Measurements from ENCODE around the gene PROSER3. TPM values are rescaled to one million over a fixed set of nuclear protein-coding genes. Genes with fewer than 3 reads are reported as not detected.

The PROSER3 gene
- total and polyA plus RNA-seq, 2 of the 4 experiments (the other 2 are of a cell fraction): 5.4 to 21.8 TPM

- Histone ChIP-seq H3K4me1 (ENCODE audit: control insufficient read depth, insufficient read depth, low read length) (no peaks in the 10 kb centered on the region), H3K9ac (ENCODE audit: low read depth, low read length) (no peak overlapping the region), H3K14ac (replicated peaks; ENCODE audit: low read depth, low read length) (no peak overlapping the region), H3K23ac (ENCODE audit: low read depth, low read length) (no peak overlapping the region), H3K79me1 (ENCODE audit: low read depth in 1 of 2, low read length in 2 of 2) (no peaks in the 10 kb centered on the region), H3K9me3 (ENCODE audit: control insufficient read depth, insufficient read depth, low read length) (no peaks in the 10 kb centered on the region), H2AFZ (replicated peaks; ENCODE audit: low read length, poor library complexity) (no peak overlapping the region), H3K27me3 (ENCODE audit: control insufficient read depth, insufficient read depth, low read length) (peaks cover 30% of the 10 kb centered on the region), H3K27ac (ENCODE audit: insufficient read depth, low read length) (no peak overlapping the region), H3K9me1 (ENCODE audit: insufficient read depth, low read length) (no peaks in the 10 kb centered on the region), H3K18ac (ENCODE audit: low read depth, low read length) (no peak overlapping the region), H4K5ac (ENCODE audit: low read depth, low read length) (no peak overlapping the region), H3K4ac (ENCODE audit: low read depth, low read length) (no peak overlapping the region), H2BK5ac (ENCODE audit: low read depth, low read length, poor library complexity, severe bottlenecking) (no peak overlapping the region), H4K91ac (ENCODE audit: insufficient read depth, low read depth, low read length) (no peak overlapping the region), H4K8ac (ENCODE audit: low read depth in 2 of 2, low read length in 2 of 2) (no peak overlapping the region), H2BK120ac (ENCODE audit: low read depth, low read length) (no peak overlapping the region), H3K4me2 (ENCODE audit: low read depth, low read length) (no peak overlapping the region), H2BK20ac (ENCODE audit: low read depth, low read length) (no peak overlapping the region), H3K56ac (ENCODE audit: extremely low read depth, insufficient read depth, low read length) (no peak overlapping the region), H4K20me1 (ENCODE audit: insufficient read depth, low read length) (no peaks in the 10 kb centered on the region), H3K36me3 (ENCODE audit: control insufficient read depth, insufficient read depth, low read length) (no peaks in the 10 kb centered on the region), H2AK9ac (replicated peaks; ENCODE audit: low read depth, low read length, poor library complexity) (no peak overlapping the region), H2BK15ac (ENCODE audit: low read depth, low read length) (no peak overlapping the region), H3K4me3 (ENCODE audit: insufficient read depth, low read depth, low read length) (no peak overlapping the region), H2AK5ac (ENCODE audit: low read depth, low read length) (no peak overlapping the region)
- ChIA-PET CTCF (interaction anchor here (1.1 kb wide), 1 partner anchor 8 kb away, joined by 3 read pairs; no protein-coding TSS in a partner anchor), POLR2A (ENCODE audit: unreplicated experiment) (no interaction called here)
- dilution Hi-C loops (cut with HindIII; ENCODE audit: low sequenced_read_pairs, unreplicated experiment): no loop called here
- BruUV-seq (replicated peaks): no TSS peak
- intact Hi-C loops (cut with micrococcal nuclease): no loop called here
- no peak for DNase-seq
- WGBS, 2 experiments (ENCODE audit: extremely low coverage in 2 of 2, insufficient read length in 1 of 2): 15% methylated on average over 30 of the region's 39 CpGs; no CpG with 5 or more reads in 1 of the 2 experiments
- no peak for TF ChIP-seq MAFK (IDR thresholded peaks at IDR 0.05; ENCODE audit: low read depth, low read length)
- no peak for ATAC-seq (ENCODE audit: low read depth)
- in situ Hi-C loops (cut with MboI; ENCODE audit: low sequenced_read_pairs): no loop called here
Measured at GRCh38 chr19:35796645-35797542, 38.9 kb downstream of the PROSER3 start.

Measured in IMR-90 (cell line).